HG03280 (cell line): ENCODE measurements around the gene SPRED3.
A peak's percentile ranks its signal among the peaks of the same experiment; 100 is the strongest.
"Not testable (repeated sequence)": the region's sequence is repeated elsewhere in the genome, so short reads cannot be mapped to it uniquely, and the experiment has no call there.

Source experiments
- ATAC-seq: cut with Tn5 transposase; IDR thresholded peaks from one replicate; pipeline ENCODE4 v1.9.1; 2021; ENCODE audit warnings: mild to moderate bottlenecking, moderate library complexity; ENCODE audit not compliant: unreplicated experiment

The SPRED3 gene

GRCh38 chr19:38388349-38389100 is at the start of gene SPRED3:
SPRED3 (plus strand) TSS chr19:38388697; CDS start chr19:38390303, 1,606 bp downstream.
- peak; percentile 23 for ATAC-seq

GRCh38 chr19:38339011-38339410 is 49.5 kb upstream of the SPRED3 start:
- not testable (repeated sequence) for ATAC-seq

GRCh38 chr19:38340927-38341326 is 47.6 kb upstream of the SPRED3 start:
- ATAC-seq: no peak

- ATAC-seq: no peak
Measured at GRCh38 chr19:38346837-38347236, 41.7 kb upstream of the SPRED3 start.

- ATAC-seq: no peak
Measured at GRCh38 chr19:38350883-38351282, 37.6 kb upstream of the SPRED3 start.

- ATAC-seq: no peak
Measured at GRCh38 chr19:38351865-38352395, 36.6 kb upstream of the SPRED3 start.

GRCh38 chr19:38352611-38353010 is 35.9 kb upstream of the SPRED3 start:
- ATAC-seq: no peak

- no peak for ATAC-seq
Measured at GRCh38 chr19:38355728-38356725, 32.5 kb upstream of the SPRED3 start.

GRCh38 chr19:38358071-38358470 is 30.4 kb upstream of the SPRED3 start:
- ATAC-seq: no peak

GRCh38 chr19:38359242-38360021 is 29.1 kb upstream of the SPRED3 start:
- no peak for ATAC-seq

- no peak for ATAC-seq
Measured at GRCh38 chr19:38360351-38360750, 28.1 kb upstream of the SPRED3 start.

GRCh38 chr19:38360839-38361631 is 27.5 kb upstream of the SPRED3 start:
- ATAC-seq: peak; percentile 5

GRCh38 chr19:38361633-38362075 is 26.8 kb upstream of the SPRED3 start:
- peak; percentile 51 for ATAC-seq

- peak; percentile 54 for ATAC-seq
Measured at GRCh38 chr19:38362076-38362945, 26.2 kb upstream of the SPRED3 start.

- ATAC-seq: not testable (repeated sequence)
Measured at GRCh38 chr19:38362946-38363688, 25.4 kb upstream of the SPRED3 start.

- no peak for ATAC-seq
Measured at GRCh38 chr19:38367041-38367440, 21.5 kb upstream of the SPRED3 start.

GRCh38 chr19:38369584-38369983 is 18.9 kb upstream of the SPRED3 start:
- ATAC-seq: no peak

- no peak for ATAC-seq
Measured at GRCh38 chr19:38370299-38370698, 18.2 kb upstream of the SPRED3 start.
